T1000 (cell line): ENCODE data around the gene ELN.

Experiments used
- DNase-seq: peaks from one replicate; lab custom pipeline; 2025; ENCODE audit warnings: mixed read lengths; lab: John Stamatoyannopoulos, UW

ELN gene

GRCh38 chr7:74063646-74064045 is 35.7 kb downstream of the ELN start:
- DNase-seq = no peak

- DNase-seq = no peak
Observed at GRCh38 chr7:74064696-74065095, 36.7 kb downstream of the ELN start.

DNA sequence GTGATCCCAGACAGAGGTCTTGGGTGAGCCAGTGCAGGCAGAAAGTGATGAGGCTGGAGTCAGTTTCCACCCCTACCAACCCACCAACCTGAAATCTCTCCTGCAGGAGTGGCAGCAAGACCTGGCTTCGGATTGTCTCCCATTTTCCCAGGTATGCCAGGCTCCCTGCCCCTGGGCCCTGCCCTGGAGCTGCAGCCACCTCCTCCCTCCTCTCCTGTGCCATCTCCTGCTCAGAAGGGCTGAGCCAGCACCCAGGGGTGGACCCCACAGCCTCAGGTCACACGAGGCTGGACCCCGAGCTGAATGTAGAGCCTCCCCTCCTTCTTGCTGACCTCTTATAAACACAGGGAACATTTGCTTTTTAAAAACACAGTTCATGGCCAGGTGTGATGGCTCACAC is 38.7 kb downstream of the ELN start:
- no peak for DNase-seq

DNA sequence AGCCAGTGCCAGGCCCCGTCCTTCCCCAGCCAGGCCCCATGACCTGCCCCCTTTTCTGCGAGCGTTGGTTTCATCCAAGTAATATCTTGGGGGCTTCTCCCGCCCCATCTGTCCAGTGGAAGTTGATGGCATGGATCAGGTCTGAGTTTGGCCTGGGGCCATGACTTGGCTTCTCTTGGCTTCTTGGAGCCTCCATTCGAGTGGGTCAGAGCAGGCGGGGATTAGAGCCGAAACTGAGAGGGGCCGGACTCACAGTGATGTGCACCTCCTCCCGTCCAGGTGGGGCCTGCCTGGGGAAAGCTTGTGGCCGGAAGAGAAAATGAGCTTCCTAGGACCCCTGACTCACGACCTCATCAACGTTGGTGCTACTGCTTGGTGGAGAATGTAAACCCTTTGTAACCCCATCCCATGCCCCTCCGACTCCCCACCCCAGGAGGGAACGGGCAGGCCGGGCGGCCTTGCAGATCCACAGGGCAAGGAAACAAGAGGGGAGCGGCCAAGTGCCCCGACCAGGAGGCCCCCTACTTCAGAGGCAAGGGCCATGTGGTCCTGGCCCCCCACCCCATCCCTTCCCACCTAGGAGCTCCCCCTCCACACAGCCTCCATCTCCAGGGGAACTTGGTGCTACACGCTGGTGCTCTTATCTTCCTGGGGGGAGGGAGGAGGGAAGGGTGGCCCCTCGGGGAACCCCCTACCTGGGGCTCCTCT is 40.6 kb downstream of the ELN start:
- no peak for DNase-seq

DNA sequence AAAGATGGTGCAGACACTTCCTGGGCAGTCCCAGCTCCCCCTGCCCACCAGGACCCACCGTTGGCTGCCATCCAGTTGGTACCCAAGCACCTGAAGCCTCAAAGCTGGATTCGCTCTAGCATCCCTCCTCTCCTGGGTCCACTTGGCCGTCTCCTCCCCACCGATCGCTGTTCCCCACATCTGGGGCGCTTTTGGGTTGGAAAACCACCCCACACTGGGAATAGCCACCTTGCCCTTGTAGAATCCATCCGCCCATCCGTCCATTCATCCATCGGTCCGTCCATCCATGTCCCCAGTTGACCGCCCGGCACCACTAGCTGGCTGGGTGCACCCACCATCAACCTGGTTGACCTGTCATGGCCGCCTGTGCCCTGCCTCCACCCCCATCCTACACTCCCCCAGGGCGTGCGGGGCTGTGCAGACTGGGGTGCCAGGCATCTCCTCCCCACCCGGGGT is 41.1 kb downstream of the ELN start:
- no peak for DNase-seq

- no peak for DNase-seq
Observed at GRCh38 chr7:74069790-74070618, 42.0 kb downstream of the ELN start.

GRCh38 chr7:74070619-74070921 is 42.6 kb downstream of the ELN start:
- no peak for DNase-seq

- DNase-seq = no peak
Observed at GRCh38 chr7:74071121-74071520, 43.1 kb downstream of the ELN start.

GRCh38 chr7:74074770-74075169 is 46.8 kb downstream of the ELN start:
- DNase-seq = no peak

GRCh38 chr7:74078461-74078860 is 50.5 kb downstream of the ELN start:
- no peak for DNase-seq

- no peak for DNase-seq
Observed at GRCh38 chr7:74082770-74083116, 54.8 kb downstream of the ELN start.

DNA sequence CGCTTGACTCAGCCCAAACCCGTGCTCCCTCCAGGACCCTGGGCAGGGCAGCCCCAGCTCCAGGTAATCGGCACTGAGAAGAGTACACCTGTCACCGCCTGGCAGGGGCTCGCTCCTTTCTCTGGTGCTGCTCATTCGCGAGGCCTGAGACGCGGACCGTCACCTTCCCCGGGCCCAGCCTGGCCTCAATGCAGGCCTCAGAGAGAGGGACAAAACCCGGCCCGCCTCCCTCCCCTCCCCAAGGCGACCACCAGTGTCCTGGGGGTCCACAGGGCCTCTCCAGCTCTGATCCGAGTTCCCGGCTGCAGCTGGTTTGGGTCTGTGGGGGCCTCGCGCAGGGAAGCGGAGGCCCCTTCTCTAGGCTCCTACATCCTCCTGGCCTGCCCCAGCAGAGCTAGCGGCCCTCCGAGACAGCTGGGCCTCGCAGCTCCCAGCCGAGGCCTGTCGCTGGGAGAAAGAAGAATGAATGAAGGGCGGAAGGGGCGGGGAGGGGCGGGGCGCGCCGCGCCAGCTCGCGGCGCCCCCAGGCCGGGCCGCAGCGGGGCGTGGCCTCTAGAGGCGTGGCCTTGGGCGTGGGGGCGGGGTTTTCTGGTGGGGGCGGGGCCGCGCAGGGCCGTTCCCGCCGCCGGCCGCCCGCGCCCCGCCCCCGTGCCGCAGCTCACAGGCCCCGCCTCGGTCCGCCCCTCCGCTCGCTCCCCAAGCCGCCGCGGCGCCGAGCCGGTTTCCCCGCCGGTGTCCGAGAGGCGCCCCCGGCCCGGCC is 55.3 kb downstream of the ELN start, which contains the start of gene LIMK1:
Gene LIMK1, plus strand, starts transcription at position 688 of the 760 bp plus-strand sequence. CDS start 187 bp downstream, outside the sequence.
- peak; percentile 50 for DNase-seq

GRCh38 chr7:74083928-74084721 is 56.2 kb downstream of the ELN start:
- no peak for DNase-seq

DNA sequence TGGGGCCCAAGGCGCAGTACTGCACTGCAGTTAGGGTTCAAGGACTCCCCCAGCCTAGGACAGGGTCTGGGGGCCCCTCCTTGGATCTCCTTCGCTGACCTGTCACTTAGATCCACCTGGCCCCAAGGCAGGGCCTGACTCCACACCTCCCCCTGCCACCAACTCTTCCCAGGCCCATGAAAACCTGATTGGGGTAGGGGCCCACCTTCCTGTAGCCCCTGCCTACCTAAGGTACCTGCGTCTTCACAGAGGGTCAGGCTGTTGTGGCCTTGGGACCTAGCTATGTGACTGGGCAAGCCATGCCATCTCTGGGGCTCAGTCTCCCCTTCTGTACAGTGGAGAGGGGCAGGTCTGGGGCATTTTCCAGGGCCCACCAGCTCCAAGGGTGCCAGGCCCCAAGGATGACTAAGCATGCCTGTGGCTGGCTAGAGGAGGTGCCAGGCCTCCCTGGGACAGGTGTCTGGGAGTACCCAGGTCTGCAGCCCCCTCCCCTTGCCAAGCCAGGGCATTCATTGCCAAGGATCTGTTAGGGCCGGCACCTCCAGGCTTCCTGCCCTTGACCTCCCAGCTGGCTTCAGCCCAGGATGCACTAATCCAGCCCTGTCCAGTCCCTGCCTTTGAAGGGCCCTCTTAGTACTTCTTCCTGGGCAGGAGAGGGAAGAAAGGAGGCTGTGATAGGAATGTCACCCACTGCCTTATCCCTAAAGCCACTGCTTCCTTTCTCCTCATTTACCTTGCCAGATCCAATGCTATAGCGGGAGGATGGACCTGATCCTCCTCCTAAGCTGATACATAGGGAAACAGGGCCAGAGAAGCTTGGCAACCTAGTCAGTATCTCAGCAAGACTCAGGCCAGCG is 57.0 kb downstream of the ELN start:
- DNase-seq = no peak

GRCh38 chr7:74087791-74088453 is 59.9 kb downstream of the ELN start:
- no peak for DNase-seq

- no peak for DNase-seq
Observed at GRCh38 chr7:74092321-74092963, 64.5 kb downstream of the ELN start.

- DNase-seq = no peak
Observed at GRCh38 chr7:74092964-74093471, 65.0 kb downstream of the ELN start.

DNA sequence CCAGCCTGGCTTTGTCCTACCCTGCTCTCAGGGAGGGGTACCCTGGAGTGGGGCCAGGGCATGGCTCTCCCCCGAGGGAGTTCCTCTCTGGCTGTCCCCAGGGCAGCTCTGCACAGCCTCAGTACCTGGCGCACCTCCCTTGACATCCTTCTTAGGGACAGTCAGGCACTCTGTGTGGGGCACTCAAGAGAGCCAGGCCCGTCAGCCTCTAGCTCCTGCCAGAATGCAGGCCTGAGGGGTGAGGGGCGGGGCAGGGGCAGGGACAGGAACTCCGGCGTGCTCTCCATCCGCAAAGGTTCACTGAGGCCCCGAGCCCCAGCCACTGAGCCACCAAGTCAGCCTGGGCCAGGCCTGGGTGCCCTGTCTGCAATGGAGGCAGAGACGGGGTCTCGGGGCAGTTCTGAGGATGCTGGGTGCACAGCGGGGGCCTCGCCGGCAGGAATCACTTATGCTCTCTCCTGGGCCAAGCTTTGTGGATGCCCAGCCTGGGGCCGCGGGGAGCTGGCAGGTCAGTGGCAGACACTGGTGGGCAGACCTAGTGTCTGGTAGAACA is 65.8 kb downstream of the ELN start:
- no peak for DNase-seq
